Glomerular visceral epithelial cell (primary cell): ENCODE measurements around the gene ABCC4.
"Not testable (repeated sequence)": the region's sequence is repeated elsewhere in the genome, so short reads cannot be mapped to it uniquely, and the experiment has no call there.

Experiments
- DNase-seq: peaks from one replicate; pipeline ENCODE4 v3.0.0-alpha.2; 2016; ENCODE audit errors: extremely low spot score

Gene ABCC4

DNA sequence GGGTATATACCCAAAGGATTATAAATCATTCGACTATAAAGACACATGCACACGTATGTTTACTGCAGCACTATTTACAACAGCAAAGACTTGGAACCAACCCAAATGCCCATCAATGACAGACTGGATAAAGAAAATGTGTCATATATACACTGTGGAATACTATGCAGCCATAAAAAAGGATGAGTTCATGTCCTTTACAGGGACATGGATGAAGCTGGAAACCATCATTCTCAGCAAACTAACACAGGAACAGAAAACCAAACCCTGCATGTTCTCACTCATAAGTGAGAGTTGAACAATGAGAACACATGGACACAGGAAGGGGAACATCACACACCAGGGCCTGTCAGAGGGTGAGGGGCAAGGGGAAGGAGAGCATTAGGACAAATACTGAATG is 102.6 kb downstream of the ABCC4 start:
- not testable (repeated sequence) for DNase-seq

DNA sequence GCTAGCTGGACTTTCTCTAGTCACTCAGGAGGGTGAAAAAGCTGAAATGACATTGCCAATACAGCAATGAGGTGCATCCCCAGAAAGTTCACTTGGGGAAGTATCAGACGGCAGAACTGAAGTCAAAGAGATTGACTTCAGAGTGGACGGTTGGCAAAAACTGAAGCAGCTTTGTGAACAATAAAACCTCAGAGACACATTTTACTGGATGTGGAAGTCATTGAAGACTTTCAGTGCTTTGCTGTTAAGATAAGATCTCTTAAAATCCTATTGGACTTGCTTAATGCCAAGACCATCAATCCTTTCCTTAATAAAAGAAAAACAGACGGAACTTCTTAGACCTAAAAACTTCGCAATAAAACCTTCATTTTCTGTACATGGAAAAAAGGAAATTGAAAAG is 103.7 kb downstream of the ABCC4 start:
- DNase-seq: no peak

DNA sequence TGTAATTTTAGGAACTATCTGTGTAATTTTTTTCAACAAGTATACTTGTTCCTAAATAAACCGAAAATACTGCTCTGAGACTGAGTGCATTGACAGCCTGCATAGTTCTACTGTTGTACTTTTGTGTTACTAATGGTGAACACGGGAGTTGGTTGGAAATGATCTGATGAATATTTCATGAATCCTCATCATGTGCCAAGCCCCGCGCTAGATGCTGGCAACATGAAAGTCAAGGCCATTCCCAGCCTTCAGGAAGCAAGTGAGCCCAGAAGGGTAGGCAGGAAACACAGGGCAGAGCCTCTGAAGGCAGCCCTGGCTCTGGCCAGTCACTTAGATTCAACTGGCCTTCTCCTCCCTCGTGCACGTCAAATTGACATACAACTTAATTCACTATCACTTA is 106.1 kb downstream of the ABCC4 start:
- DNase-seq: no peak

- no peak for DNase-seq
Observed at GRCh38 chr13:95193509-95194230, 107.6 kb downstream of the ABCC4 start.

- DNase-seq: no peak
Observed at GRCh38 chr13:95192998-95193397, 108.3 kb downstream of the ABCC4 start.

GRCh38 chr13:95192564-95192945 is 108.7 kb downstream of the ABCC4 start:
- not testable (repeated sequence) for DNase-seq

GRCh38 chr13:95191821-95192563 is 109.3 kb downstream of the ABCC4 start:
- peak; percentile 85 for DNase-seq

GRCh38 chr13:95188128-95188527 is 113.1 kb downstream of the ABCC4 start:
- no peak for DNase-seq

- DNase-seq: no peak
Observed at GRCh38 chr13:95185851-95186250, 115.4 kb downstream of the ABCC4 start.

- no peak for DNase-seq
Observed at GRCh38 chr13:95185311-95185710, 115.9 kb downstream of the ABCC4 start.

DNA sequence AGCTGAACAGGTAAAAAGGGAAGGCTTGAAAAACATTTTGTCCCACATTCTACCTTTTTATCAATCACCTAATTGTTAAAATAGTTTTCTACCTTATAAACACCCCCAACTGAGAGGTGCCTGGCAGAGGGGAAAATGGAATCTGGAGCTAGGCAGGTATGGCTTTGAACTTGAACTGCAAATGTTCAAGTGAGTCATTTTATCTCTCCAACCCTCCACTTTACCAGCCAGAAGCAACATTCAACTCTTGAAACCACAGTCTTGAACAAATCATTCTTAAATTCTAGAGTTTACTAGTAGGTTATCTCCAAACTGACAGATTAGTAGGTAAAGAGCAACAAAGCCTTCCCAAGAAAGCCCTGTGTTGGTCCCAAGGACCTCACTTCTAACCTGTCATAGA is 116.9 kb downstream of the ABCC4 start:
- DNase-seq: no peak

DNA sequence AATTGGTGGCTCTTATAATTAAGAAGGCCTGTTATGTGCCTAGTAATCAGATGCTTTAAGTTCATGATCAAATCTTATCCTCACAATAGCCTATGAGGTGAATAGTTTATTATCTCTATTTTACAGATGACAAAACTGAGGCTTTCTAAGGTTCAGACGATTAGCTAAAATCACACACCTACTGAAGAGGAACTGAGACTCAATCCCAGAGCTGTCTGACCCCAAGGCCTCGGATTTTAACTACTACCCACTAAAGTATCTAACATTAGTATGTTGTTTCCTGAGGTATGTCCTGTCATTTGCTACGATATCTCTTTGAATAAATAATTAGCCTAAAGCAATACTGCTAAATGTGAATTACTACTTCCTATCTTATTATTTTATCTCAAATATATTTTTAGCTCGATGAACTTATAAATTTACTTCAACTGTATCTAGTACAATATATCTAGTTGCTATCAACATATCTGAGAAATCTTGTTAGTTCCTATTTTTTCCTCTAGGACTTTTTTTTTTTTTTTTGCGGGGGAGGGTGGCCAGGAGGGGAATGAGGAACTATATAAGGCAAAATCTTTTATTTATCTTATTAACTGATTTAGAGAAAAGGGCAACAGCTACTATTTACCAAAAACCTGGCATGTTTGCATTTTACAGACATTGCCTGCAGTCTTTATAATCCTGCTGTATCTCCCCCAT is 118.5 kb downstream of the ABCC4 start:
- no peak for DNase-seq

GRCh38 chr13:95181586-95181985 is 119.7 kb downstream of the ABCC4 start:
- DNase-seq: no peak

- no peak for DNase-seq
Observed at GRCh38 chr13:95180513-95181245, 120.6 kb downstream of the ABCC4 start.

- no peak for DNase-seq
Observed at GRCh38 chr13:95176611-95177259, 124.5 kb downstream of the ABCC4 start.

DNA sequence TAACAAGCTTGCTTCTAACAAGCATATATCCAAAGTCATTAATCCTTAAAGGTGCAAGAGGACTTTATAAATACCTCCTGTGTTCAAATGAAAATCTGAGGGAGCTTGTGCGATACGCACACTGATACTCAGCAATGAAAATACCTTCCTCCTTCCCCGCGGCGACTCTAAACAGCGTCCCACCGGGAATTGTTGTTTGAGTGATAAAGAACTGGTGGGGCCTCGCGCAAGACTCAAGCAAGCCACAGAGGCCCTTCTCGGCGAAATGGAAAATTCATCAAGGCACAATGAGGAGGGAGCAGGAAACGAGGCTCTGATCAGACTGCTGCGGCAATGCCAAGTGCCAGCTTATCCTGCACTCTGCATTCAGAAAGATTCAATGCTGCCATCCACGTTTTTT is 126.7 kb downstream of the ABCC4 start:
- no peak for DNase-seq

GRCh38 chr13:95168191-95168590 is 133.1 kb downstream of the ABCC4 start:
- no peak for DNase-seq

DNA sequence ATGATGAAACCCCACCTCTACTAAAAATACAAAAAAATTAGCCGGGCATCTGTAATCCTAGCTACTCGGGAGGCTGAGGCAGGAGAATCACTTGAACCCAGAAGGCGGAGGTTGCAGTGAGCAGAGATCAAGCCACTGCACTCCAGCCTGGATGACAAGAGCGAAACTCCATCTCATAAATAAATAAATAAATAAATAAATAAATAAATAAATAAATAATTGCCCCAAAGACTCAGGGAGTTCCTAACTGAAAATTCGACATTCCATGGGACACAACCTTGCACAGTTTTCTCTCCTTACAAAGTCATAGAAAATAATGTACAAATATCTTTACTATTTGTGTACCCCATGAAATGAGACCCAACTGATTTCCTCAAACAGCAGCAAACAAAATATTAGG is 134.2 kb downstream of the ABCC4 start:
- not testable (repeated sequence) for DNase-seq

GRCh38 chr13:95164830-95165229 is 136.4 kb downstream of the ABCC4 start:
- DNase-seq: no peak

GRCh38 chr13:95160112-95160906 is 140.9 kb downstream of the ABCC4 start:
- DNase-seq: no peak

GRCh38 chr13:95159458-95159857 is 141.8 kb downstream of the ABCC4 start:
- no peak for DNase-seq
